DMS114 treated with DMSO at 0.1 percent for 48 hours (cell line): ENCODE measurements around the gene GPC3.
"Not testable (repeated sequence)": the region's sequence is repeated elsewhere in the genome, so short reads cannot be mapped to it uniquely, and the experiment has no call there.

ENCODE experiments used
- DNase-seq: peaks from one replicate; lab custom pipeline; 2025; ENCODE audit not compliant: unreplicated experiment; lab: John Stamatoyannopoulos, UW

GPC3 gene

DNA sequence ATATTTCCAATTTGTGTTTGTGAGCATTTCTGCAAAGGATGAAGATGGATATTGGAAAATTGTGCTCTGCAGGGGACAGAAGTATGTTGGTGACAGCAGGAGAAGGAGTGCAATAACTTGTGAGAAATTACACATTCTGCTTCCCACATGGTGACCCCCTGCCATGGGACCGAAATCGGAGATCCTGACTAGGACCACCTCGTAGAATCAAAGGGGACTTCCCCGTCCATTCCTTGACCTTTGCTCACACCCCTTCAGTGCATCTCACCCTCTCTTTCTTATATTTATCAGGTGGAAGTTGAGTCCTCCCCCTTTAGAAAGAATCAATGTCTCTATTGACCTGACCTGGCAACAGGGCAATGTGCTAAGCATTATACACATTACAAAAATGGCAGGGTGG is 451.2 kb downstream of the GPC3 start:
- DNase-seq = no peak

- DNase-seq = no peak
Measured at GRCh38 chrX:133533249-133533648, 452.1 kb downstream of the GPC3 start.

DNA sequence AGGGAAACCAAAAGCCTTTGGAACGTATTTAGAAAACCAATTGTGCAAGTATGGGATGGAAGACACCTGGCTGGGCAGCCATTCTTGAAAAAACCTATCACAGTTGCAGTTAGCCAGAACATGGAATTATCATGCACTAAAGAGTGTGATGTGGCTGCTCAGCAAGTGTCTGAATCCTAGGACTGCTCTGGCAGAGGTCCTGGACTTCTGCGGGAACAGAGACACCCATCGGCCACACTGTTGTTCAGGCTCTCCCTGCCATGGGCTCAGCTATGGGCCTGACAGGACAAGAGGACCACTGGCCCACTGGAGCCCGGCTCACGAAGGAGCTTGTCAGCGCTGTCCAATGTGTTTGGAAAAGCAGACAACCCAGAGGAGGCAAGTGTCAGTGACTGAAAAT is 454.4 kb downstream of the GPC3 start:
- DNase-seq = no peak

DNA sequence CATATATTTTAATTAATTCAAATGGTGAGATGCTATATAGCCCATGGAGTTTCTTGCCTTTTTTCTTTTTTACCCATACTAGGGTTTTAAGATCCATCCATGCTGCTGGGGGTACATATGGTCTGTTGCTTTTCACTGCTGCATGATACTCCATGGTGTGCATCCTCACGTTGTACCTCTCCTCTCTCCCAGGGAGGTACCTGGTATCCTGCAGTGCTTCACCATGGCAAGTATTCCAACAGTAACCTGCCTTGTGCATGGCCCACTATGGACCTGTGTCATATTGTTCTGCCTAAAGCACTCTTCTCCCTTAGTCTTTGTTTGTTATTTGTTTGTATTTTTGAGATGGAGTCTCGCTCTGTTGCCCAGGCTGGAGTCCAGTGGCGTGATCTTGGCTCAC is 455.8 kb downstream of the GPC3 start:
- DNase-seq = no peak

DNA sequence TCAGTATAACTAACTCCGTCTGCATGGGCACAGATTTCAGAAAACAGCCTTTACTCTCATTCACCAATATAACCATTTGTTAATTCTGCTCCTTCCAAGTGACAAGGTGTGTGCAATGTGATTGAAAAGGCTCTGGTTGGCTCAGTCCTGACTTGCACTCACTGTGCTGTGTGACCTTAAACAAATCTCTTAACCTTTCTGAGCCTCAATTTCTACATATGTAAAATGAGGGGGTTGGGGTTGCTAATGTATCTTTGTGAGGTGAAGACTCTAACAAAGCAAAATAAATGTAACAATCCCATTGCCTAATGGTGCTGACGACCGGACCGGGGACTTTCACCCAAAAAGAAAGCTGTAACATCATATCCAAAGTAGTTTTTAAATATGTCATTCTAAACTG is 457.6 kb downstream of the GPC3 start:
- DNase-seq = no peak

DNA sequence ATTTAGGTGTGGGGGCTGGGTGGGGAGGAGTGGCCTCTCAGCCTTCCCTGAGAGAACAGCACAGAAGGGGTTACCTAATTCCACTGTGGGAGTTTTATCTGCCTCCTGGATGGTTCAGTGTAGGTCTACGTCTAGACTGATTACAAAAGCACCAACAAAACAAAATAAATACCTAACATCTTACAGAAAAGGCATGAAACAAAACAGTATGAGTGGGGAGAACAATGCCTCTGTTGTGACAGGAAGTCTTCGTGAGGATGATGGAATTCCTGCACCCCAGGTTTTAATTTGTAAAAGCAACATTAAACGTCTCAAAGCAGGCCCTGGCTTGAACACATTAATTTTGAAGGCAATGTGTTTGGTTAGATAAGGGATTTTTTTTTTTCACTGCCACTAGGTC is 458.0 kb downstream of the GPC3 start:
- no peak for DNase-seq

DNA sequence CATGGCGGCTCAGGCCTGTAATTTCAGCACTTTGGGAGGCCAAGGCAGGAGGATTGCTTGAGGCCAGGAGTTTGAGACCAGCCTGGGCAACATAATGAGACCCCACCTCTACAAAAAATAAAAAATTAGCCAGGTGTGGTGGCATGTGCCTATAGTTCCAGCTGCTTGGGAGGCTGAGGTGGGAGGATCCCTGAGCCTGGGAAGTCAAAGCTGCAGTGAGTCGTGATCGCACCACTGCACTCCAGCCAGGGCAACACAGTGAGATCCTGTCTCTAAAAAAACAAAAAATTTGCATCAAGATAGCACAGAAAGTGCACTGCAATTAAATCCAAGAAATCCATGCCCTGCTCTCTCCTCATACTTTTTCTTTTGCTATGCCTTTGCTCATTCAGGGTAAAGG is 458.6 kb downstream of the GPC3 start:
- not testable (repeated sequence) for DNase-seq

- no peak for DNase-seq
Measured at GRCh38 chrX:133523526-133523925, 461.9 kb downstream of the GPC3 start.

- DNase-seq = no peak
Measured at GRCh38 chrX:133523081-133523487, 462.3 kb downstream of the GPC3 start.

GRCh38 chrX:133516686-133517085 is 468.7 kb downstream of the GPC3 start:
- no peak for DNase-seq

- no peak for DNase-seq
Measured at GRCh38 chrX:133514486-133514885, 470.9 kb downstream of the GPC3 start.

- no peak for DNase-seq
Measured at GRCh38 chrX:133513123-133513522, 472.3 kb downstream of the GPC3 start.

GRCh38 chrX:133511041-133511440 is 474.4 kb downstream of the GPC3 start:
- no peak for DNase-seq

DNA sequence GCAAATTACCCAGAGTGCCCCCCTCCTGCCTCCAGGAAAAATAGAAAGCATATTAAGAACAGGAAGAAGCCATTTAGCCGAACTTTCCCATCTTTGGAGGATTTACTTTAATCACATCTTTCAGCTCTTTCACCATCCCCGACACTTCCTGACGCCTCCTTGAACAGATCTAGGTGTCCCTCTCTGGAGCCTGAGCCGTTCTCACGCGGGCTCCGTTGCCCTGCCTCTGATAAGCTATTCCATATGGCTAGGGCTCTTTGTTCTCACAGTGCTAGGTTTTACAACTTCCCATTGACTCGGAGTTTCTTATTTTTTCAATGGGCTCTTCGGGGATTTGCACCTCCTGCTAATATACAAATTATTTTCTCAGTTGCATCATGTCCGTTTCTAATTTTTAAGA is 488.0 kb downstream of the GPC3 start:
- DNase-seq = no peak

- no peak for DNase-seq
Measured at GRCh38 chrX:133495464-133496391, 489.7 kb downstream of the GPC3 start.

- DNase-seq = no peak
Measured at GRCh38 chrX:133493366-133493765, 492.0 kb downstream of the GPC3 start.

GRCh38 chrX:133490955-133491354 is 494.4 kb downstream of the GPC3 start:
- DNase-seq = no peak
